ENCODE measurements around the gene ZBTB24.

Gene ZBTB24

DNA sequence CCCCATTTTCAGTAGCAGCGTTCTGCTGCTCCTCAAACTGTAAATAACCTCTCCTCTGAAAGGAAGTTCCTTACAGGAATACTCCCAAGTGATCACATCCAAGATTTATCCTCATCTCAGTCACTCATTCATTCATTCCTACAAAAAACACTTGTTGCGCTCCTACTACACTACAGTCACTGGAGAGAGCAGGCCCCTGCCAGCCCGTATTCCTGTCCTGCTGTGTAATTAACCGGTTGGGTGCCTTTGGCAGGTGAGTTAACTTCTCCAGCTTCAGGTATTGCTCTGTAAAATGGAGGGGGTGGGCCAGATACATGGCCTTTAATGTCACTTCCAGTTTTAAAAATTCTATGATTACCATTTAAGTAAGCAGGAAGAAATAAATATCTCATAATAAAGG lies 15.0 kb upstream of the ZBTB24 start:
- DNase-seq: no peak

- no peak for DNase-seq
These were observed 13.2 kb upstream of the ZBTB24 start for GRCh38 chr6:109496036-109496772.

DNA sequence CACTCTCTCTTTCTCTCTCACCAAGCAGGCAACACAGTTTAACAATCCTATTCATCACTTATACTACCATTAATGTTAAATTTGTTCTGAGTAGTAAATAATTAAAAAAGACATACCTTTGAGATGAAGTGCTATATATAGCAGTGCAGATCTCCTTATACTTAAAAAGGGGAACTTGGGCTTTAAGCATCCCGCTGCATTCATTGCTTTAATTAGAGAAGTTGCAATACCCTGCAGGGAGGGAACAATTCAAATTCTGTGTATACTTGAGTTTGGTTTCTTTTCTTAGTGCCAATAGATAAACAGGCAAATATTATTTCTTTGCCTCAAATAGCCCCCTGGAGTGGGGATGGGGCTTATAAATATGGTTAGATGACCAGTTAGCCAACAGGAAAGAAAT lies 10.8 kb upstream of the ZBTB24 start:
- DNase-seq: no peak

GRCh38 chr6:109491207-109491938 lies 8.4 kb upstream of the ZBTB24 start:
- DNase-seq: no peak

DNA sequence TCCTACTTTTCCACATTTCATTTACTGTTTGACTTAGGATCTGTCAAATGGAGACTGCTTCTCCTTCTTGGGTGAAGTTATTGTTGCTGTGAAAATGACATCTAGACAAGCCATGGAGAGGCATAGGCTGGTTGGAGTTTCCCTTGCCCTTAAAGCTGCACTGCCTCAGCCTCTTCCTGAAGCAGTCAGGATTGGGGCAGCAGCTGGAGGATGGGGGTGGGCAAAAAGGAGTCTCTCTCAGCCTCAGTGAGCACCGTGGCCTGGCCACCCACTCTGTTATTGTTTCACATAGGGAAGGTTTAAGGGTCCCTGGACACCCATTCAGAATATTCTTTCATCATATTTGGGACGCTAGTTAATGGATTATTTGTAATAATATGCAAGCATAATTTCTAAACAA lies 7.7 kb upstream of the ZBTB24 start:
- no peak for DNase-seq

DNA sequence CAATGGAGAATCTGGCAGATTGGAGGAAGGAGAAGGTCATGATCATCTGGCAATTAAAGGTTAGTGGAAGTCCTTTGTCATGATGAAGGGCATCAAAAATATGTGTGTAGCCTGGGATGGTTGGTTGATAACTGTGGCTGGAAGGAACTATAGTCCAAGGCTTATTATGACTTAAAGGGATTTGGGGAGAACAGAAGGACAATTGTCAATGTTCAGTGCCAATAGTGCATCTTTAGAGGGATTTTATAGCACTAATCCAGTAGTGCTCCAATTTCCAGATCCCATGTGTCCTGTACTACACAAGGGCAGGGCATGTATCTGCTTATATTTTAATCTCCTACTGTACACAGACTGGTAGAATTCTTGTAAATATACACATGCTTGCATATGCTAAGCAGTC lies 5.0 kb upstream of the ZBTB24 start:
- no peak for DNase-seq

- no peak for DNase-seq
These were observed 3.0 kb upstream of the ZBTB24 start for GRCh38 chr6:109486068-109486467.

- DNase-seq: no peak
These were observed 2.4 kb upstream of the ZBTB24 start for GRCh38 chr6:109485266-109485935.

- DNase-seq: no peak
These were observed 1.1 kb upstream of the ZBTB24 start for GRCh38 chr6:109484122-109484521.

DNA sequence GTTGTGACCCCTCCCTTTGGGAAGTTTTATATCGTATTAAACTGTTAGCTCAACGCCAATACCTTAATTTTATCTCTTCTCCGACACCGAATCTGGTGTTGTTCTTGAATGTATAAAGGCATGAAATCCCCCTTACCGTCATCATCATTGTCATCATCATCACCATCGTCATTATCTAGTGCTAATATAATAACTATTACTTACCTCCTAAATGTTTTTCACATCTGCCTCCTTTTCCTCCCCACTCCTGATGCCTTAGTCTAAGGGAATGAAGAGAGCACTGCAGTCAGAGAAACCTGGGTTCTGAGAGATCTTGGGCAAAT lies 677 bp upstream of the ZBTB24 start:
- no peak for DNase-seq

DNA sequence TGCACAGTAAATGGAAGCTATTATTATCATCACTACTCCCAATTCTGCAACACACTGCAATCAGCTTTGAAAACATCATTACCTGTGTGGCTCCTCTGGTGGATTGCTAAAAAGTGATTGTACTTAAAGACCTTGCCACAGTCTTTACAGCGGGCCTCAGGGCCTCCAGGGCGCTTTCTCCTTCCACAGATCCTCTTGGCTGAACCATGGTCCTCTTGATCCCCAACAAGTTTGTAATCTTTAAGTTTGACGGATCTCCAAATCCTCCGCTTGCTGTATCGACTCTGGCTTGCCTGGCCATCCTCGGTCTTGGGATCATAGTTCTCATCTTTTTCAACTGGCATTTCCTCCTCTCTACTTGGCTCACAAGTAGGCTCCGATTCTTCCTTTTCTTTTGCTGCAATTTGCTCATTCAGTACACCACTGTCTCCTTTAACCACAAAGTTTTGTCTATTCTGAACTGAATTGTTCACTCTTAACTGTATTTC lies 2.0 kb downstream of the ZBTB24 start:
- no peak for DNase-seq

- DNase-seq: no peak
These were observed 4.0 kb downstream of the ZBTB24 start for GRCh38 chr6:109478841-109479624.

DNA sequence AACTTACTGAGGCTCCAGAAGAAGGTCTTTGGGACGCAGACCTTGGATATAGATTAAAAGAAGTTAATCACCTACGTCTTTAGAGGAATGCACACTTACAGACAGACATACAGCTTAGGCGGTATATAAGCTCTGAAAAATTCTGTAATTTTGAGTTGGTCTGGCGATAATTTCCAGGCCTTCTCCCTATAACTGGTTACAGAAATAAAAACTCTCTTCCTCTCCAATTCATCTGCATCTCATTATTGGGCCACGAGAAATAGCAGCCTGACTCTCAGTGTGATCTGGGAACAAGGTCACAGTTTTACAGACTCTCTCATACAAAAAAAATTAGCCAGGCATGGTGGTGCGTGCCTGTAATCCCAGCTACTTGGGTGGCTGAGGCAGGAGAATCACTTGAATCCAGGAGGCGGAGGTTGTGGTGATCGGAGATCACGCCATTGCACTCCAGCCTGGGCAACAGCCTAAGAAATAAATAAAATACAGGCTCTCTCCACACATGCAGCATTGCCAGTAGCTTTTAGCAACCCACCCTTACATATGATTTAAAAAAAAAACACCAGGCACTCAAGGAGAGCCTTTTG lies 4.7 kb downstream of the ZBTB24 start:
- no peak for DNase-seq

DNA sequence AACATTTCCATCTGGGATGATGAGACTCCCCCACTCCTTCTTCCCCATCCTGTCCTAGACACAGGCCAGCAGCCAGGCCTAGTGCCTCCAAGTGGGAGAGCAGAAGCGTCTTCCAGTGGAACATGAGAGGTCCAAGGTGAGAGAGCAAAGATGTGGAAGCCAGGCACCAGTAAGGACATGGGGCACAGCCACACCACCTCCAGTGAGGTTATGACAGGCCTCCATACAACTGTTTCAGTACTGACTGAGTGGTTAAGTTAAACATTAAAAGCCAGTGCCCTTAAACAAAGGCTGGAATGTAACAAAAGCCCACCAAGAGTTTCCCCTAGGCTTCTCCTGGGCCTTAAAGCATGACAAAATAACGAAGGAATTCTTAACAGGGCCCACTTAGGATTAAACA lies 5.3 kb downstream of the ZBTB24 start:
- DNase-seq: no peak

DNA sequence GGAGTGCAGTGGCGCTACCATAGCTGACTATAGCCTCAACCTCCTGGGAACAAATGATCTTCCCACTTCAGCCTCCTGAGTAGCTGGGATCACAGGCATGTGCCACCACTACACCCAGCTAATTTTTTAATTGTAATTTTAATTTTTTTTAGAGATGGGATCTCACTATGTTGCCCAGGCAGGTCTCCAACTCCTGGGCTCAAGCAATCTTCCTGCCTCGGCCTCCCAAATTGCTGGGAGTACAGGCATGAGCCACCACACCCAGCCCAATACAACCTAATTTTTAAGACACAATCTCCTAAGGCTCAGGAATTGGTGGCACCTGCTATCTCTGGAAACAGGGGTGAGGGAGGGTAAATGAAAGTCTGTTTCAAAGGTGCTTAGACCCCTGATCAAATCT lies 5.8 kb downstream of the ZBTB24 start:
- no peak for DNase-seq

DNA sequence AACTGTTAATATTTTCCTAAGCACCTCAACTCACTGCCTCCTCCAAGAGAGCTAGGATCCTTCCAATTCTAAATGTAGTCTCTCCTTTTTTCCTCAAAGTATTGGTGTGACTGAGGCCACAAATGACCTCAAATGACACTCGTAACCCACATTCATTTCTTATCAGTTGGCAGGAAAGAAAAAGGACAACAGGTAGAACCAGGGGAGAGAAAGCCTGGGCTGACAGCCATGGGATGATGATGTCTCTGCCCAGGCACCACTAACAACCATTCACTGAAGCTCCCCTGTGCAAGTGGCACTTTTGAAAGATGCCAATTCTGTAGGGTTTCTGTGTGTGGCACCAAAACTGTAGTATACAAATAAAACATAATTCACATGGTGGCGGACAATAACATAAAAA lies 7.4 kb downstream of the ZBTB24 start:
- DNase-seq: no peak

- no peak for DNase-seq
These were observed 8.0 kb downstream of the ZBTB24 start for GRCh38 chr6:109474995-109475394.

DNA sequence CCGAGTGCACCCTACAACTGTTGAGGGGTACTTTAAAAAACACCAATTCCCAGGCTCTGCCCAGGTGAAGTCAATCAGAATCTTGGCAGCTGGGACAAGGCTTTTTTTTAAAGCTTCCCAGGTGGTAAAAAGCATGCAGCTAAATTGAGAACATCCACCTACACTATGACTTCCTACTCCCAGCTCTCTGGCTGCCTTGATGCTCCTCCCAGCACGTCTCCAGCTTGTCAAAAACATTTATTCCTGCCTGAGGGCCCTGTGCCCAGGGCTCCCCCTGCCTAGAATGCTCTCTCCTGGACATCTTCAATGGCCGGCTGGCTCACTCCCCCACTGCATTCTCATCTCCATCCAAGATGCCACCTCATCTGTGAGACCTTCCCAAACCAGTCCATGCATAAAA lies 9.9 kb downstream of the ZBTB24 start:
- DNase-seq: no peak

- DNase-seq: no peak
These were observed 10.7 kb downstream of the ZBTB24 start for GRCh38 chr6:109472132-109472995.

GRCh38 chr6:109471105-109471810 lies 11.8 kb downstream of the ZBTB24 start:
- no peak for DNase-seq

DNA sequence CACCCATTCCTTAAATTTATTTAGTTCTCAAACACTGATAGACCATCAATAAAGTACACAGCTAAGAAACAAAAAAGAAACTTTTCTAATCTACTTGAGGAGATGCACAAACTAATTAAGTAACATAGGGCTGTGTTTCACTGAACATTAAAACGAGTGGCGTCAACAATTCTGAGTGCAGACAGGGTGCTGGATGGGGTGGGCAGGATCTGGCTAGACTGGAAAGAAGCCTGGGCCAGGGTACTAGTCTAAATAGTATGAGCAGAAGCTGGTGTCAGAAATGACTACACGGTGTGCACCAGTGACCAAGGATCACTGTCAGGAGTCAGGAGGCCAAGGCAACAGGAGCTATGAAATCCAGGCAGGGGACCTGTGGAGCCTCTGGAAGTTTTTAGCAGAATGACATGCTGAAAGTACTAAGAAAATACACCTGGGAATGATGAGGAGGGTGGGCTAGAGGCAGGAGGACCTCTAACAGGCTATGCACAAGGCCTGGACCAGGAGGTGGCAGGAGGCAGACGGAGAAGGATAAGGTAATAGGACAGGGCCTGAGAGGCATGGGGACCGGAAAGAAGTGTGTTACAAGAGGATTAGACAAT lies 13.3 kb downstream of the ZBTB24 start:
- DNase-seq: no peak
